SKM-1 treated with dmso at 0.1 percent for 144 hours (cell line): ENCODE results near the gene HOXB6.

Experiments
- DNase-seq: peaks from one replicate; lab custom pipeline; 2025; ENCODE audit not compliant: unreplicated experiment; lab: John Stamatoyannopoulos, UW

HOXB6 gene

DNA sequence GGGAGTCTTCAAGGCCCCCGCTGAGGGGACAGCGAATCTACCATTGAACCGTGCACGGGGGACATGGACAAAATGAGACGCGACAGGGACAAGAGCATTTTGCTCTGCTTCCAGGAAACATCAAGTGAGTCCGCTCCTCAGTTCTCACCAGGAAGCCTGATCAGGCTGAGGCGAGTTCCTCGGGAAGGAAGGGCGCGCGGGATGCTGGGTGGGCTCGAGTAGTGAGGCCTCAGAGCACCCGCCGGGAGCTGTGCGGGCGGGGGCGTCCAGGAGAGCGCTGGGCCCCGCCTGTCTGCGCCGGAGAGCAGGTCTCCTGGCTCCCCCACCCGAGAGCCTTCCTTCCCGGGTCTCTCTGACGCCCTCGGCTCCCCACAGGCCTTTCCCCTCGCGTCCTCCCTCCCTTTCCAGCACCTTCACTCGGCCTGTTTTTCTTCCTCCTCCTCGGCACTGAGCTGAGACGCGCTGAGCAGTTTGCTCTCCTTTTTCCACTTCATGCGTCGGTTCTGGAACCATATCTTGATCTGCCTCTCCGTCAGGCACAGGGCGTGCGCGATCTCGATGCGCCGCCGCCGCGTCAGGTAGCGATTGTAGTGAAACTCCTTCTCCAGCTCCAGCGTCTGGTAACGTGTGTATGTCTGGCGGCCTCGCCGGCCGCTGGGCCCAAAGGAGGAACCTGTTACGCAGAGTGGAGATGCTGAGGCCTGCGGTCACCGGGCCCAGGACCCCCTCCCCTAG, 8.6 kb downstream of the HOXB6 start:
- DNase-seq, result no peak

DNA sequence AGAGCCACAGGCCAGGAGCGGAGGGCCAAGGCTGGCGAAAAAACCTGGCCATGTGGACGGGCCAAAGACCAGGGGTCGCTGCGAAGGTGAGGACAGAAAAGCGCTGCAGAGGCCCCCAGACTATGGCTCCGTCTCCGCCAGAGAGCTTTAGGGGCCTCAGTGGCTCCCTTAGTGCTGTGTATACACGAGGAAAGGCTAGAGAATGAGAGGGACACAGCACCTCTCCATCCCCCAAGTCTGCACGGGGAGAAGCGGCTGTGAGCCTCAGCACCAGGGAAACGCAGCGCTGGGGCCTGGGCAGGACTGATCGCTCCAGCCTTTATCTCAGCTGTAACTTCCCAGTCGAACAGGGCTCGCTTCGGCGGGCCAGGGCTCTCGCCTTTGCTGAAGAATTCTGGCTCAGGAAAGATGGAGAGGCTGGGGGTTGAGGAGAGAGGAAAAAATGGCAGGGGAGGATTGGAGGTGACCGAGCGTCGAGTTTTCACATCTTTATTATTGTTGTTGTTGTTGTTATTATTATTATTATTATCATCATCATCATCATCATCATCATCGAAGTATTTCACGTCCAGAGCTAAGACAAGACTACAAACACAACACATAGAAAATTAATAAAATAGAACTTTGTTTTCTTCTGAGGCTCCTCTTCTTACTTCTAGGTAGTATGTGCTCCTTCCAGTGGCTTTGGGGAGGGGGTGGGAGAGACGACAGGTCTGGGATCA, 9.3 kb downstream of the HOXB6 start:
- DNase-seq, result no peak

DNA sequence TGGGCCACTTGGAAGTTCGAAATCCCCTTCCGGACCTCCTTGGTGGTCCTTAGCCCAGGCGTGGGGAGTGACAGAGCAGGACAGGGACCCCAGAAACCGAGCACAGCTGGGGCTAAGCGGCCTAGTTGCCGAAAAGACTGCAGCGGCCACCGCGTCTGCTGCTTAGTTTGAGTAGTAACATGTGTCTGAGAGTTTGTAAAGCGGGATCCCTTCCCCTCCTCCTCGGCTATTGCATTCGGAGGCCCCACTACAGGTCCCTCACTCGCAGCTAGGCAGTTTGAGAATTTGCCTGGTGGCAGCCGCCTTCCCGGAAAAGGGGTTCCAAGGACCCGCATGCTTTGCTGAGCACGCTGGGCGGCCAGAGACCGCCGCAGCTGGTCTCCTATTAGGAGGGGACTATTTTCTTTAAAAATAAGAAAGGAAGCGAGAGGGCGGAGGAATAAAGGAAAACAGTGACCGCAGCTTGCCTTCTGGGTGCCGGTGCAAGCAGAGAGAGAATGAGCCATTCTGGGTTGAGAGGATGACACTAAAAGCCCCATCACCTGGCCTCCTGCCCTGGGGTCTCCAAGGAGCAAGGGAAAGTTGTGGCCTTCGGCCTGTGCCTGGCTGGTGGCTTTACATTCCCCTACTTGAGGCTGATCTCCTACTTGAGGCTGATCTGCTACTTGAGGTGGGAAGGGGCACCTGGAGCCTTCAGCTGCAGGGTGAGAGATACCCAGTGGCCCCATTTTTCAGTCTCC, 10.1 kb downstream of the HOXB6 start:
- DNase-seq, result no peak

DNA sequence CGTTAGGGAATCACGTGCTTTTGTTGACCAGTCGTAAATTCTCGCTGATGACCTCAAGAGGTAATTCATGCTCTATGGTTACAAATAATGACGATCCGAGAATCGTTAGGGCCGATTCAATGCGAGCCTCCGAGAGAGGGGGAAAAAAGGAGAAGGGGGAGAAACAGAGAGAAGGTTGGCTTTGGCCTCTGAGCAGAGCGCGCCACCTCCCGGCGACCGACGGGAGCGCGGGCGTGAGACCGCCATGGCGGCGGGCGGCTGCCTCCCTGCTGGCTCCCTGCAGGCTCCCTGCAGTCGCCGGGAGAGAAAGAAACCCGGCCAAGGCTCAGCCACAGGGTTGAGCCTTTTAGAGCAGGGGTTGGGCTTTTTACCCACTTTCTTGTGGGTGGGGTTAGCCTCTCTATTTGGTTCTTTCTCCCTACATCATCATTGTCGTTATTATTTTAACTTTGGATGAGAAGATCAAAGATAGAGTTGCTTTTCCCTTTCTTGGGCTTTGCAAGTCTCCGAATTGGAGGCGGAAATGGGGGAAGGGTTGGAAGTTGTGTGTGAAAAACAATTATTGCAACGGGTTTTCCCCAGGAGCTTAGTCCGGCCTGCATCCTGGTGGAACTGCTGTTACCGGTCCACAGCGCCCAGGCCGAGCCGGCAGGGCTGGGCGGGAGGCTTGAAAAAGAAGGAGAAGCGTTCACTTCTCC, 10.8 kb downstream of the HOXB6 start:
- peak; percentile 79 for DNase-seq

DNA sequence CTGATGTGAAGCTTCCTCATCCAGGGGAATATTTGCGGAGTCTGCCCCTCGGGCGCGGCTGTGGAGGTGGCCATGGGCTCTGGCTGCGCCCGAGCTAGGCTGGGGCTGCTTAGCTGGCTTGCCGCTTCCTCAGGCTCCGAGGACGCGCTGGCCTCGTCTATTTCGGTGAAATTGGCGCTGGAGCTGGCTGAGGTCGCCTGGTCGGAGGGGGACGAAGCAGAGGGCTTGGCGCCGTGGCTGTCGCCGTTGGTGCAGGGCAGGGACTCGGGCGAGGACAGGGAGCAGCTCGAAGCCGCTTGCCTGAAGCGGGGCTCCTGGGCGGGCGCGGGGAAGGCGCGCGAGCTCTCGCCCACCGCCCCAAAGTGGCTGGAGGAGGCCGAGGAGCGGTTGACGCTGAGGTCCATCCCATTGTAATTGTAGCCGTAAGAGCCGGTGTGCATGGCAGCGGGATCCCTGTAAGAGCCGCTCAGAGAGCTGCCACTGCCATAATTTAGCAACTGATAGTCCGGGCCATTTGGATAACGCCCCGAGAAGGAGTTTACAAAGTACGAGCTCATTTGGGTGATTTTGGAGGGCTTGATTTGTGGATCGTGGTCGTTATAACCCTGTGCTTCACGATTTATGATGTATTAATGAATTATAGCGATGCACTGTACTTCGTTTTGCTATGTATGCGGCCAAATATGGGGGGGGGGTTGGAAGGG, 11.5 kb downstream of the HOXB6 start, which contains the start of gene HOXB5:
TSS of gene HOXB5 (minus strand) at position 654 of the 704 bp plus-strand sequence. CDS start at position 557, 97 bp downstream.
- DNase-seq, result no peak

DNA sequence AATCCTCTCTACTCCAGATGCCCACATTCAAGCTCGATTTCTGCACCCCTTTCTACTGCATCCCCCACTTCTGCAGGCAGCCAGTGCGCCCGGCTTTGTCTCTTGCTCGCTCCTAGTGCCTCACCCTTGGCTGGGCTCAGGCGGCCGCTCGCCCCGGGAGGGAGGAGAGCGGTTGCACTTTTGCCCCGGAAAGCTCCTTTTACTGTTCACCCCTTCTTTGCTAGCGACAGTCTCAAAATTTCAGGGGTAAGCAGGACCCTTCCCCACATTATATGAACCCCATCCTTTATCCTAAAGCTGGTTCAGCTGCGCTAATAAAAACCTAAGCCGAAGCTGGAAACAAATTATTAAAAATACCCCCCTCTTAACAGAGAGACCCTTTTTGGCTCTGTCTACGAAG, 12.2 kb downstream of the HOXB6 start:
- DNase-seq, result no peak

DNA sequence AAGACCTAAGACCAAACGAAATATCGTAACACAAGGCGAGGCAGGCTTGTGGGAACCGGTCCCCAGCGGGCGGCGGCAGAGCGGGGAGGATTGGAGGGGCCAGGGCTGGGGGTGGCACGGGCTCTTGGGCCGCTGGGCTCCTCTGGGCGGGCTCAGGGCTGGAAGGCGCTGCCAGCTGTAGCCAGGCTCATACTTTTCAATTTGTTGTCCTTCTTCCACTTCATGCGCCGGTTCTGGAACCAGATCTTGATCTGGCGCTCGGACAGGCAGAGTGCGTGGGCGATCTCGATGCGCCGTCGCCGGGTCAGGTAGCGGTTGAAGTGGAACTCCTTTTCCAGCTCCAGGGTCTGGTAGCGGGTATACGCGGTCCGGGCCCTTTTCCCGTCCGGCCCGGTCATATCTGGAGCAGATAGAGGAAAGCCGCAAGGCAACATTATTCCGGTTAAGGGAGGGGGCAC, 12.7 kb downstream of the HOXB6 start:
- no peak for DNase-seq

DNA sequence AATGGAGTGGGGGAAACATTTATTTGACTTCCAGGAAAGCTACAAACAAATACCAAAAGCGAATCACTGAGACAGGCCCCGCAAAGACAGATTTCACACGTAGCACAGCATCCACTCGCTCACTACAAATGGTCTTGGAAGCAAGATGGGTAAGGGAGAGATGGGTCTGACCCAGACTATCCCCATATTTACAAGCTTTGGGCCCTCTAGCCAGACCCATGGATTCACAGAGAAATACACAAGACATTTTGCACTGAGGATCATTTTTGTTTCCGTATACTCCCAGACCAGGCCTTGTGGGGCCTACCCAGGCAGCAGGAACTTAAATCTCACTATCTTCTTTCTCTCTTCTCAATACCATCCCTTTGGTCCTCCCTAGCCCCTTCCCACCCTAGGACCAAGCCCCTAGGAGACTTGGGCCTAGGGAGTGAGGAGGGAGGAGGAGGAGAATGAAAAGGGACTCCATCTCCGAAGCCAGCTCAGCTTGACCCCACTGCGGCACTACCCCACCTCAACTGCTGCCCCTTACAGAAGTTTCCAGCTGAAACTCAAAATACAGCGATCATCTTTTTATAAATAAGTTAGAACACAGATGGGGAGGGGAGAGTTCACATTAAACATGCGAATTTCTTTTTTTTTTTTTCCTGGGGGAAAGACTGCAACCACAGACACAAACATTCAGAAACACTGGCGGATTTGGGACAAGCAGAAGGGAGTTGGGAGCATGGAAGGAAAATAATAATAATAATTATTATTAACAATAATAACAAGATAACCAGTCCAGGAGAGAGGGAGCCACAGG, 13.3 kb downstream of the HOXB6 start:
- no peak for DNase-seq

DNA sequence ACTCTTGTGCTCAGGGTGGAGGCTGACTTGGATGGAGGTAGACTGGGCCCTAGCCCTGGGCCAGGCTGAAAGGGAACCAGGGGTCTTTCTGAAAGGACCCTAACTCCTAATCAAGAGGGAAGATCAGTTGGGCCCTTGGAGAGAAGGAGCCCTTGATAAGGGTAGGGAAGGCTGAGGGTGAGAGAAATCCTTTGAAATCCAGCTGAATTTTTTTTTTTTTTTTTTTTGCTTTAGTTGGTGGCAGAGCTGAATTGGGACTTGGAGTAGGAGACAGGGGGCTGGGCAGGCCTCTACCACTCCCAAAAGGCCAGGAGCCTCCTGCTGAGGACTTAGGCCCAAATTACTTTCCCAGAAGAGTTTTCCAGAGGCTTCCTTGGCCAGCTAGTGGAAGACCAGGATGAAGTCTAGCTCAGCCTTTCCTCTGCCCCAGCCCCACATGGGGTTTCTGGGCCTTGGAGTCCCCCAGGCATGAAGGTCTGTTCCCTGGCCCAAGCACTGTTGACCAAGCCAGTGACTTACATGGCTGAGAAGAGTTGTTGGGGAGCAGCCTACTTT, 14.1 kb downstream of the HOXB6 start:
- DNase-seq, result no peak

DNA sequence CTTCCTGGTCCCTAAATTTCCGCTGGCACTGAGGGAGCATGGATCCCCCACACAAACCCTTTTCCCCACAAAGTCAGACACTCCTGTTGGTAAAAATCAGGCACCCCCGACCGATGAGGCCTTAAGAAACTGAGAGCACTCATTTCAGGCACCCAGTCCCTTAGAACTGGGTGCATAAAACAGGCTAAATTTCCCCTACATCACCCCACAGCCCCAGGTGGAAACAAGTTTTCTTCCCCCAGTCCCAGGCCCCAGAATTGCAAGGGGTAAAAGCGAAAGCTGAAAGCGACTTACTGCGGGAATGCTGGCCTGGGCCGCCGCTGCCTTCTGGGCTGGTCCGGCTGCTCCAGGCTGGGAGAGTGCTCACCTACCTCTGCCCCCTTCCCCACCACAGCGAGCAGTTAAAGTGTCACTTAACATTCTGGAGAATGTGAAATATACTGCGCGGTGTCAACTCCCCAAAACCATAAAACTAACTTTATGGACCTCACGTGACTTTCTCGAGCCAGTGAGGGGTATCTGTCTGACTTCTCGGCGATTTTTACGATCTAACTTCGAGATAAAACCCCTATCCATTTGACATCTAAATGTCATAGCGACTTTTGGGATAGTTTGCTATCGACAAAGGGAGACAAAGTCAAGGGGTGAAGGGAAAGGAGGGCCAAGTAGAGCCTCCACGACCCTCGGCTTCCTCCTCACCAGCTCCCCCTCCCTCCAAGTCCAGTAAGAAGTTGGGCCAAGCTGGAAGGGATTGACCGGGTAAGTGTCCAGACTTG, 14.8 kb downstream of the HOXB6 start, which contains the start of gene HOXB3:
TSS of gene HOXB3 (minus strand) at position 411 of the 776 bp plus-strand sequence. CDS start 37,767 bp downstream, outside the sequence.
- DNase-seq, result no peak

DNA sequence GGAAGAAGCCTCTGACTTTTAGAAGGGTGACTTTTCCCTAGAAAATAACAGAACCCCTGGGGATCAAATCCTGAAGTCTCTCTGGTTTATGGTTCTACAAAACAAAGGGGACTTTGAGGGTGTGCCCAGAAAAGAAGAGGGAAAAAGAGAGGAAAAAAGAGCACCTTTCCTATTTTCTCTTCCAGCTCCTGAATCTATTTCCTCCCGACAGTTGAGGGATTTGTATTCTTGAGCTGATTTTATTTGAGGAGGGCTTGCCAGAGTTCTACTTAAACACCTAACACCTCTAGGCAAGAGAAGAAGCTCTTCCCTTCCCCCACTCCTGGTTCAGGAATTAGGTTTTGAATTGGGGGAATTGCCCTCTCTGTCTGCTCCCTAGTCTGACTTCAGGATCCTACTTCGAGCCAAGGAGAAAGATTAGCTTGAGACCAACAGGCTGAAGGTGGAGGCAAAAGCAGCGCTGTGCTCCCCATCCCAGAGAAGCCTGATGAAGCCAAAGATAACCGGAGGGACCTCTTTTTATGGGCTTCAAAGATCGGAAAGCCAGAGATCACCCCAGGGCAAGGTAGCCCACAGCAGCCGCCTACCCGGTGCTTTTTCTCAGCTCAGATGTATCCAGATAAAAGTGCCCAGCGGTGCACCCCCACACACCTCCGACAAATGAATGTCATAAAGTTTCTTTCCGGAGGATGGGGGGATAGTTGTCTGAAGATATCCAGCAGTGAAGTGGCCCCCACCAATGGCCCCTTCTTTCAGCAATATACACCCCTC, 15.5 kb downstream of the HOXB6 start:
- no peak for DNase-seq

DNA sequence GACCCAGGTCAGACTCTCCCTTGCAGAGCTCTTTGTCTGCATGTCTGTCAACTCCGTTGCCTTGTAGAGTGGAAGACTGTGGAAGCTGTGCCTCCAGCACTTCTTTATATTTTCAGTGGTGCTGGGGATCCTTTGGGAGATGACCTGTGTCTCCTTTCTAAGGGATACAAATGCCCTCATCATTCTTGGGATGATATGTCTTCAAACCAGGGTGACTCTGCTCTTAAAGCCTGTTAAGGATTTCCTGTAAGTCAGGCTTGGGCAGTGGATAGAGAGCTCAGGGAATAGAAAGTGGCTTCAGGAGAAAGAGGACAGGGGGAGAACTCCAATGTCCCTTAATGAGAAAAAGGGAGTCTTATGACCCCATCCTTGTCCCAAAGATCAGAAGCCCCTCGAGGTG, 16.3 kb downstream of the HOXB6 start:
- DNase-seq, result no peak

DNA sequence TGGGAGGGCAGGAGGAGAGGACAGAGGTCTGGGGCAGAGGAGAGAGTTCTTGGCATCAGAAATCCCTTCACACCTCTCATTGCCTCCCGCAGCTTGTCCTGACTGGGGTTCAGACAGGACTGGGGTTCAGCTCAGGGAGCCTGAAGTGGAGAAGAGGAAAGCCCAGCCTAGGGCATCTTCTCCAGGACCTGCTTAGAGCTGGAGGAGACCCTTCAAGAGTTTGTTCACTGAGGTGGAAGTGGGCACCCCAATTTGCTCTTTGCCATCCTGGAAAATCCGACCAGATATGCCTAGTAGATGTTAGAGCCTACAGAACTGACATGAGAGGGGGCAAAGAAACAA, 16.7 kb downstream of the HOXB6 start:
- no peak for DNase-seq

DNA sequence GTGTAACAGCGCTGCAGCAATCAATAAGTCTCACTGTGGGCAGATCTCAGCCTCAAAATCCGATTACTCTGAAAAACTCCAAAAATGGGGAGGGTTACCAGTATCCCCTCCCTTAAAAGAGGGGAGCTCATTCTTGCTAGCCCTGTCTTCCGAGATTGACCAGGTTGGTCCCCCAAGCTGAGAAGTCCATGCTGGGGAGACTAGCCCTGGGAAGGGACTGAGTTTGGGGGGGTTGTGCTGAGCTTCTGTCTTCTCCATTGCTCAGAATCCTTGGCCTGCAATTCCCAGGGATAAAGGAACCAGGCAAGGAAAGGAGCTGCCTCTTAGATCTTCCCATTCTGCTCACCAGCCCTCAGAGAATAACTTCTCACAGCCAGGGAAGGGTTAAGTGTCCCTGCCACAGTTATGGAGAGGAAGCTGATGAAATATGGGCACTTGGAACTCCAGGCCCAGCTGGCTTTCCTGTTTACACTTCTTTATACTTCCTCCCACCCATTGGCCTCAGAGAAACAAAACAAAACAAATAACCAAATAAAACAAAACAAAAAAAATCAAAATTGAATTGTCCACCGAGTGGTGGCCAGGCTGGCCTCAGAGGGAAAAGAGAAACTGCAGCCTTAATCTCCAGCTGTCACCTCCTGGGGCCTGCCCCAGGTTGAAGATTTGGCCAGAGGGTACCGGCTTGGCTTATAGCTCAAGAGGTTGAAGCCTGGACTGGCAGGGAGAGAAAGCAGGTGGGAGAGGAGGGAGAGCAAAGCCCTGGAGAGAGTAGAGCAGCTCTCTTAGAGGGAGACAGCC, 17.3 kb downstream of the HOXB6 start:
- DNase-seq, result no peak

DNA sequence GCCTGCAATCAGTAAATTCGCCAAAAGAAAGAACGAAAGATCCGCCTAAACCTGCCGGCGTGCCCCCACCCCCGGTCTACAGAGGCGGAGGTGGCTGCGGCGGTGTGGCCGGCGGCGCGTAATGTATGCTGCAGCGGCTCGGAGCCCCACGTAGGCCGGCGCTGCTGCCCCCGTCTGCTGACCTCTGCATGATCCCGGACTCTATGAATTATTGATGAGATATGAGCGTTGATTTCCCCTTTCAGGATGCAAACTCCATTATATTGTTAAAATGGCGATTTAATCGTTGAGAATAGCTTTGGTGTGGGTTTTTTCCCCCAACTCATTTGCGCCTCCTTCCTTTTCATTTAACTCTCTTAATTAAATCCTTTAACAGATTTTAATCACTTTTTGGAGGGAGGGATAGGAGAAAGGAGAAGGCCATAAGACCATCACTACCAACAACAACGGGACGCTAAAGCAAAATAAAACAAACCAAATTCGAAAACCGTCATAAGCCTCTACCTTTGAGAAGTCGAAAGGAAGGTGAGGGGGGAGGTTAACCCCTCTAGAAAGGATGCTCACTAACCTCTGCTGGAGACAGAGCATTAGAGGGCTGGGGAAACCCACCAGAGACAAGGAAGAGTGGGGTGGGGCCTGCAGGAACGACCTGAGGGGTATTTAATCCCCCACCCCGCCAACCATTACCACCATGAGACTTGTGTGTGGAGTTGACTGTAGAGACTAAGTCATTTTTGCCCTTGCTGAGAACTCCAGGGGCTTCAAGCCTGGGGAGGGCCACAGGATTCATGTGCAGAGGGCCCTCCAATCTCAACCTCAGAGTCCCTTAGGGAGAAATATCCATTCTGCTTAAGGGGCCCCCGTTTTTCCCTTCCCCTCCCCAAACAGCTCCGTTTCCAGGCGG, 18.2 kb downstream of the HOXB6 start:
- no peak for DNase-seq

DNA sequence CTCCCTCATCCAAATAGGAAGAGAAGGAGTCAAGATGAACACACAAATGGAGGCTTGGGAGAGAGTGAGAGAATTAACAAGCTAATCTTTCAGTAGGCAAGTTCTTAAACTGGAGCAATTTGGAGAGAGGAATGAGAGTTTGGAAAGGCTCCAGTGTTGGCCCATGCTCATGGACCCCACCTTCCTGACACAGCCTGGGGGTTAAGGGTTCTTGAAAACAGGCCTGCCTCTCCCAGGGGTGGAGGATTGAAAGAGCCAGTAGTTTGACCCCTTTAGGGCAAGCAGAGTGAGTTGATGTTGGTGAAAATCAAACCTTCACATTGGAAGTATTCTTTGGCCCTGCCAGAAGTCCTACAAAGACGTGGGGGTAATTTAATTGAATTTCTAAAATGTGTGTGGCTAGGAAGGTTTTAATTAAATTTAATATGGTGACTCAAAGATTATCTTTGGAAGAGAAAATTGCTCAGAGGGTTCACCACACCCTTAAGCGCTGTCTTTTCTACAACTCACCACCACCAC, 20.5 kb downstream of the HOXB6 start:
- DNase-seq, result no peak
